T-helper 1 cell treated with Interleukin-12 subunit alpha and Interleukin-12 subunit beta and Interleukin-4 antibody, amounts not matched to agents 30 μg/mL and 1 μg/mL, for 36 hours (primary cell): ENCODE results near the gene PEF1.

Experiments used
- H3K27ac Mint-ChIP-seq: one replicate; pipeline ENCODE4 v1.8.0; 2021; ENCODE audit warnings: mild to moderate bottlenecking, mixed read lengths
- H3K27me3 Mint-ChIP-seq: one replicate; pipeline ENCODE4 v1.8.0; 2021; ENCODE audit warnings: low read depth, mixed read lengths
- H3K36me3 Mint-ChIP-seq: one replicate; pipeline ENCODE4 v1.8.0; 2021; ENCODE audit warnings: low read depth, mixed read lengths
- H3K4me1 Mint-ChIP-seq: one replicate; pipeline ENCODE4 v1.8.0; 2021; ENCODE audit warnings: low read depth, mixed read lengths
- H3K4me3 Mint-ChIP-seq: one replicate; pipeline ENCODE4 v1.8.0; 2021; ENCODE audit warnings: mild to moderate bottlenecking, moderate library complexity, mixed read lengths
- H3K9me3 Mint-ChIP-seq: one replicate; pipeline ENCODE4 v1.8.0; 2021; ENCODE audit warnings: mixed read lengths

The PEF1 gene

GRCh38 chr1:31623365-31623764, 21.3 kb downstream of the PEF1 start:
- H3K4me1 Mint-ChIP-seq = peaks cover 8% of the 10 kb centered on the region
- no peak overlapping the region for H3K4me3 Mint-ChIP-seq
- no peak overlapping the region for H3K27ac Mint-ChIP-seq
- H3K9me3 Mint-ChIP-seq = no peaks in the 10 kb centered on the region
- H3K36me3 Mint-ChIP-seq = peaks cover 5% of the 10 kb centered on the region
- peaks cover 14% of the 10 kb centered on the region for H3K27me3 Mint-ChIP-seq

GRCh38 chr1:31621847-31622730, 22.6 kb downstream of the PEF1 start:
- H3K4me1 Mint-ChIP-seq = peaks cover 8% of the 10 kb centered on the region
- H3K27me3 Mint-ChIP-seq = peaks cover 20% of the 10 kb centered on the region
- no peak overlapping the region for H3K4me3 Mint-ChIP-seq
- H3K27ac Mint-ChIP-seq = no peak overlapping the region
- no peaks in the 10 kb centered on the region for H3K9me3 Mint-ChIP-seq
- H3K36me3 Mint-ChIP-seq = peaks cover 4% of the 10 kb centered on the region

- H3K9me3 Mint-ChIP-seq = no peaks in the 10 kb centered on the region
- H3K4me3 Mint-ChIP-seq = no peak overlapping the region
- peaks cover 2% of the 10 kb centered on the region for H3K36me3 Mint-ChIP-seq
- H3K4me1 Mint-ChIP-seq = peaks cover 8% of the 10 kb centered on the region
- no peak overlapping the region for H3K27ac Mint-ChIP-seq
- H3K27me3 Mint-ChIP-seq = peaks cover 26% of the 10 kb centered on the region
Measured at GRCh38 chr1:31621498-31621820, 23.2 kb downstream of the PEF1 start.

- peaks cover 2% of the 10 kb centered on the region for H3K36me3 Mint-ChIP-seq
- no peak overlapping the region for H3K4me3 Mint-ChIP-seq
- no peaks in the 10 kb centered on the region for H3K9me3 Mint-ChIP-seq
- H3K27me3 Mint-ChIP-seq = peaks cover 32% of the 10 kb centered on the region
- no peak overlapping the region for H3K27ac Mint-ChIP-seq
- peaks cover 8% of the 10 kb centered on the region for H3K4me1 Mint-ChIP-seq
Measured at GRCh38 chr1:31620631-31621497, 23.8 kb downstream of the PEF1 start.

- Mint-ChIP-seq H3K27me3 (peaks cover 36% of the 10 kb centered on the region), H3K4me1 (peaks cover 6% of the 10 kb centered on the region), H3K4me3 (no peak overlapping the region), H3K9me3 (no peaks in the 10 kb centered on the region), H3K27ac (no peak overlapping the region), H3K36me3 (peaks cover 2% of the 10 kb centered on the region)
Measured at GRCh38 chr1:31618916-31619846, 25.5 kb downstream of the PEF1 start.

GRCh38 chr1:31617916-31618746, 26.5 kb downstream of the PEF1 start:
- H3K27ac Mint-ChIP-seq = no peak overlapping the region
- H3K9me3 Mint-ChIP-seq = no peaks in the 10 kb centered on the region
- H3K4me3 Mint-ChIP-seq = no peak overlapping the region
- peaks cover 1% of the 10 kb centered on the region for H3K4me1 Mint-ChIP-seq
- peaks cover 2% of the 10 kb centered on the region for H3K36me3 Mint-ChIP-seq
- H3K27me3 Mint-ChIP-seq = peaks cover 36% of the 10 kb centered on the region

GRCh38 chr1:31617218-31617915, 27.3 kb downstream of the PEF1 start, which contains the start of gene HCRTR1:
TSS of gene HCRTR1 (plus strand) at chr1:31617689. CDS start at chr1:31619193, 1,504 bp downstream.
- Mint-ChIP-seq H3K36me3 (peaks cover 2% of the 10 kb centered on the region), H3K9me3 (no peaks in the 10 kb centered on the region), H3K27ac (no peak within 1 kb of the TSS), H3K4me1 (peaks cover 1% of the 10 kb centered on the region), H3K4me3 (no peak within 1 kb of the TSS), H3K27me3 (peaks cover 36% of the 10 kb centered on the region)

GRCh38 chr1:31615939-31616338, 28.7 kb downstream of the PEF1 start:
- Mint-ChIP-seq H3K4me3 (no peak overlapping the region), H3K4me1 (no peaks in the 10 kb centered on the region), H3K27me3 (peaks cover 40% of the 10 kb centered on the region), H3K36me3 (peaks cover 2% of the 10 kb centered on the region), H3K27ac (no peak overlapping the region), H3K9me3 (no peaks in the 10 kb centered on the region)

- no peaks in the 10 kb centered on the region for H3K9me3 Mint-ChIP-seq
- H3K27me3 Mint-ChIP-seq = peaks cover 40% of the 10 kb centered on the region
- H3K27ac Mint-ChIP-seq = no peak overlapping the region
- H3K4me3 Mint-ChIP-seq = no peak overlapping the region
- no peaks in the 10 kb centered on the region for H3K4me1 Mint-ChIP-seq
- peaks cover 2% of the 10 kb centered on the region for H3K36me3 Mint-ChIP-seq
Measured at GRCh38 chr1:31615414-31615813, 29.3 kb downstream of the PEF1 start.

- Mint-ChIP-seq H3K36me3 (peaks cover 2% of the 10 kb centered on the region), H3K27ac (no peak overlapping the region), H3K27me3 (peaks cover 37% of the 10 kb centered on the region), H3K4me1 (no peaks in the 10 kb centered on the region), H3K4me3 (no peak overlapping the region), H3K9me3 (no peaks in the 10 kb centered on the region)
Measured at GRCh38 chr1:31614414-31615005, 30.2 kb downstream of the PEF1 start.

- H3K9me3 Mint-ChIP-seq = no peaks in the 10 kb centered on the region
- no peaks in the 10 kb centered on the region for H3K36me3 Mint-ChIP-seq
- H3K4me3 Mint-ChIP-seq = no peak overlapping the region
- H3K27ac Mint-ChIP-seq = no peak overlapping the region
- H3K27me3 Mint-ChIP-seq = peaks cover 11% of the 10 kb centered on the region
- H3K4me1 Mint-ChIP-seq = peaks cover 2% of the 10 kb centered on the region
Measured at GRCh38 chr1:31609514-31610118, 35.1 kb downstream of the PEF1 start.

GRCh38 chr1:31607360-31607759, 37.3 kb downstream of the PEF1 start:
- no peak overlapping the region for H3K27ac Mint-ChIP-seq
- no peaks in the 10 kb centered on the region for H3K9me3 Mint-ChIP-seq

More at GRCh38 chr1:31607360-31607759, 37.3 kb downstream of the PEF1 start:
- Mint-ChIP-seq H3K4me3 (no peak overlapping the region), H3K36me3 (no peaks in the 10 kb centered on the region), H3K4me1 (peaks cover 2% of the 10 kb centered on the region), H3K27me3 (peaks cover 20% of the 10 kb centered on the region)
